ACC112 (cell line): ENCODE data around the gene IDUA.
A peak's percentile ranks its signal among the peaks of the same experiment; 100 is the strongest.
"Not testable (repeated sequence)": the region's sequence is repeated elsewhere in the genome, so short reads cannot be mapped to it uniquely, and the experiment has no call there.

Source experiments
- H2AFZ ChIP-seq: fragments of 200-600 bp; sonication (generic); one replicate; pipeline ENCODE4 v1.6.0; 2017; ENCODE audit warnings: antibody characterized with exemption, low read length; ENCODE audit not compliant: unreplicated experiment
- H3K27ac ChIP-seq: fragments of 200-600 bp; sonication (generic); 2 replicates; pipeline ENCODE4 v1.5.1; 2014; ENCODE audit warnings: low read depth, mild to moderate bottlenecking, antibody characterized with exemption, low read length, moderate library complexity
- H3K27me3 ChIP-seq: fragments of 200-600 bp; sonication (generic); 2 replicates; pipeline ENCODE4 v1.6.1; 2014; ENCODE audit warnings: mild to moderate bottlenecking, antibody characterized with exemption, low read length, moderate library complexity, mixed read lengths; ENCODE audit not compliant: insufficient read depth
- H3K36me3 ChIP-seq: fragments of 200-600 bp; sonication (generic); 2 replicates; pipeline ENCODE4 v1.6.1; 2016; ENCODE audit warnings: mild to moderate bottlenecking, antibody characterized with exemption, low read length, moderate library complexity, mixed read lengths; ENCODE audit not compliant: insufficient read depth
- H3K4me1 ChIP-seq: fragments of 200-600 bp; sonication (generic); one replicate; pipeline ENCODE4 v1.6.1; 2016; ENCODE audit warnings: low read length, mixed read lengths; ENCODE audit not compliant: insufficient read depth, unreplicated experiment, control insufficient read depth
- H3K4me3 ChIP-seq: fragments of 200-600 bp; sonication (generic); 2 replicates; pipeline ENCODE4 v1.5.1; 2014; ENCODE audit warnings: mild to moderate bottlenecking, low read depth, low read length
- H3K79me2 ChIP-seq: fragments of 200-600 bp; sonication (generic); one replicate; pipeline ENCODE4 v1.6.0; 2016; ENCODE audit warnings: low read length; ENCODE audit not compliant: control insufficient read depth, unreplicated experiment, insufficient read depth

The IDUA gene

DNA sequence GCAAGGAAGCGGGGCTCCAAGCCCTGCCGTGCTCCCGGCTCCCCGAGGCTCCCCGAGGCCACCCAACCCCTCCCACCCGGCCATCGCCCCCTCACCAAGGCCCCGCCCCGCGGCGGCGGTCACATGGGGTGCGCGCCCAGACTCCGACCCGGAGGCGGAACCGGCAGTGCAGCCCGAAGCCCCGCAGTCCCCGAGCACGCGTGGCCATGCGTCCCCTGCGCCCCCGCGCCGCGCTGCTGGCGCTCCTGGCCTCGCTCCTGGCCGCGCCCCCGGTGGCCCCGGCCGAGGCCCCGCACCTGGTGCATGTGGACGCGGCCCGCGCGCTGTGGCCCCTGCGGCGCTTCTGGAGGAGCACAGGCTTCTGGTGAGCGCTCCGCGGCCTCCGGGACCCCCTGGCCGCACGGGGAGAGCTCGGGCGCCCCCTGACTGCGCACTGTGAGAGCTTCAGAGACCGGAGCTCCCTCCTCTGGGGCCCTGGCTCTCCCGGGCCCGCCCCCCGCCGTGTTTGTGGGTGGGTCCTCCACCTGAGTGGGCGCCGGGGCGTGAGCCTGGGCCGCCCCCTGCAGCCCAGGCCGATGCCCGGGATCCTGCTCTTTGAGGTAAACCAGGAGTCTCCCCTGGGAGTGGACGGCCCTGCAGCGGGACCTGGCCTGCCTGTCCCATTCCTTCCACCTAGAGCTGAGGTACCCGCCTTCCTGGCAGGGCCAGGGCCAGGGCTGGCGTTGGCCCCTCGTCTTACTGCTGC, at the start of gene IDUA:
Gene IDUA (plus strand): TSS at position 166 of the 745 bp plus-strand sequence. CDS start 41 bp downstream, at position 207.
- H3K27me3 ChIP-seq, result no peaks in the 10 kb centered on the region
- H3K36me3 ChIP-seq, result no peaks in the 10 kb centered on the region
- H3K27ac ChIP-seq, result peak within 1 kb of the TSS; percentile 34
- peak within 1 kb of the TSS; percentile 90 for H3K4me3 ChIP-seq
- peaks cover 4% of the 10 kb centered on the region for H3K79me2 ChIP-seq
- peak within 1 kb of the TSS; percentile 96 for H2AFZ ChIP-seq
- peaks cover 19% of the 10 kb centered on the region for H3K4me1 ChIP-seq

DNA sequence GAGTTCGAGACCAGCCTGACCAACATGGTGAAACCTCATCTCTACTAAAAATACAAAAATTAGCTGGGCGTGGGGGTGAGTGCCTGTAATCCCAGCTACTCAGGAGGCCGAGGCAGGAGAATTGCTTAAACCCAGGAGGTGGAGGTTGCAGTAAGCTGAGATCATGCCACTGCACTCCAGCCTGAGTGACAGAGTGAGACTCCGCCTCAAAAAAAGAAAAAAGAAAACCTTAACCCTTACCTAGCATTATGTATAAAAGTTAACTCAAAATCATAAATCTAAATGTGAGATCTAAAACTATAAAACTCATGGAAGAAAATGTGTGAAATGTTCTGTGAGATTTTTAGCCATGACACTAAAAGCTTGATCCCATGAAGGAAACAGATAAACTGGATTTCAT, 47.3 kb upstream of the IDUA start:
- not testable (repeated sequence) for H3K27ac ChIP-seq, H3K27me3 ChIP-seq, H2AFZ ChIP-seq, H3K79me2 ChIP-seq, H3K4me1 ChIP-seq, H3K4me3 ChIP-seq, H3K36me3 ChIP-seq

DNA sequence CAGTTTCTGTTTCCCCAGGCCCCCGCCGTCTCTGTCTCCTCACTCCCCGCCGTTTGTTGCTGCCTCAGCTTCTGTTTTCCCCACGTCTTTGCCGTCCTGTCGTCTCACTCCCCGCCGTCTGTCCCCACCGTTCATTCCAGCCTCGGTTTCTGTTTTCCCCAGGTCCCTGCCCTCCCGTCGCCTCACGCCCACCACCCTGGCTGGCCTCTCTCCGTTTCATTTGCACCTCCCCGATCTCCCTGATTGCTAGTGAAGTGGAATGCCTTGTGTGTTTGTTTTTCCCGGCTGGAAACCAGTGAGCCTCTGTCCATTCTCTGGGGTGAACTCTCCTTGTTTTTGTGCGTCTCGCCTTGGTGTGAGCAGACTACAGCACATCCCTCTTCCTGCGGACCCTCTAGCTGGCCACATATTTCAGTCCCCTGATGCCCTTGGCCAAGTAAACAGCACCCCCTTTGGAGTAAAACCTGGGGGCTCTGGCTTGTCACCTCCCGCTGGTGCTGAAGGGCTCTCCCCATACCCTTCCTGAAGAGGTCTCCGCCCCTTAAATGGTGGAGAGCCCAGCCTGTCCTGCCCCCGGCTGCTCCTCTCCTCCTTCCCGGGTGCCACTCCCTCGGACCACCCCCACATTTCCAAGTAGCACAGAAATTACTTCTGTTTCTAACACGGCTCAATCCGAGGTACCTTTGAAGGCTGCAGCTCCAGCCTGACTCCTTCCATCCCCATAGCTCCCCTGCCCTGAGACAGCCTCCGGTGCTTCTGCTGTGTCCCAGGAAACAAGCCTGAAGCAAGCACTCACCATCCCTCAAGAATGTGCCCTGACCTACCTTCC, 41.4 kb upstream of the IDUA start:
- no peak overlapping the region for H3K27ac ChIP-seq
- no peaks in the 10 kb centered on the region for H3K79me2 ChIP-seq
- H2AFZ ChIP-seq, result no peak overlapping the region
- H3K36me3 ChIP-seq, result no peaks in the 10 kb centered on the region
- H3K27me3 ChIP-seq, result no peaks in the 10 kb centered on the region
- no peaks in the 10 kb centered on the region for H3K4me1 ChIP-seq
- H3K4me3 ChIP-seq, result no peak overlapping the region

DNA sequence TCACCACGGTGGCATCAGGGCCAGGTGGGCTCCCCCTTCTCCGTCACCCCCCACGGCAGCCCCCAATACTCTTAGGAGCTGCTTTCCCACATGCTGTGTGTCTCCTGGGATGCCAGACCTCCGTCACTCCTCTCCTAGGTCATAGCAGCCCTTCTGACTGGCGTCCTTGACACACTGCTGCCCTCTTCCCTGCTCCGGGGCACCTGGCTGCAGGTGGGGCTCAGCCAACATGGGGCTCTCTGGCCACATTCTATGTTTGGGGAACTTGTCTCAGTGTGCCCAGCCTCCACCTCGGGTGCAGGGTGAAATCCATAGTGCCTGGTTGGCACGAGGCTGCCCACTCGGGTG, 40.8 kb upstream of the IDUA start:
- H3K4me1 ChIP-seq, result no peaks in the 10 kb centered on the region
- H3K4me3 ChIP-seq, result no peak overlapping the region
- H3K27ac ChIP-seq, result no peak overlapping the region
- H3K79me2 ChIP-seq, result no peaks in the 10 kb centered on the region
- no peak overlapping the region for H2AFZ ChIP-seq
- H3K27me3 ChIP-seq, result no peaks in the 10 kb centered on the region
- no peaks in the 10 kb centered on the region for H3K36me3 ChIP-seq

DNA sequence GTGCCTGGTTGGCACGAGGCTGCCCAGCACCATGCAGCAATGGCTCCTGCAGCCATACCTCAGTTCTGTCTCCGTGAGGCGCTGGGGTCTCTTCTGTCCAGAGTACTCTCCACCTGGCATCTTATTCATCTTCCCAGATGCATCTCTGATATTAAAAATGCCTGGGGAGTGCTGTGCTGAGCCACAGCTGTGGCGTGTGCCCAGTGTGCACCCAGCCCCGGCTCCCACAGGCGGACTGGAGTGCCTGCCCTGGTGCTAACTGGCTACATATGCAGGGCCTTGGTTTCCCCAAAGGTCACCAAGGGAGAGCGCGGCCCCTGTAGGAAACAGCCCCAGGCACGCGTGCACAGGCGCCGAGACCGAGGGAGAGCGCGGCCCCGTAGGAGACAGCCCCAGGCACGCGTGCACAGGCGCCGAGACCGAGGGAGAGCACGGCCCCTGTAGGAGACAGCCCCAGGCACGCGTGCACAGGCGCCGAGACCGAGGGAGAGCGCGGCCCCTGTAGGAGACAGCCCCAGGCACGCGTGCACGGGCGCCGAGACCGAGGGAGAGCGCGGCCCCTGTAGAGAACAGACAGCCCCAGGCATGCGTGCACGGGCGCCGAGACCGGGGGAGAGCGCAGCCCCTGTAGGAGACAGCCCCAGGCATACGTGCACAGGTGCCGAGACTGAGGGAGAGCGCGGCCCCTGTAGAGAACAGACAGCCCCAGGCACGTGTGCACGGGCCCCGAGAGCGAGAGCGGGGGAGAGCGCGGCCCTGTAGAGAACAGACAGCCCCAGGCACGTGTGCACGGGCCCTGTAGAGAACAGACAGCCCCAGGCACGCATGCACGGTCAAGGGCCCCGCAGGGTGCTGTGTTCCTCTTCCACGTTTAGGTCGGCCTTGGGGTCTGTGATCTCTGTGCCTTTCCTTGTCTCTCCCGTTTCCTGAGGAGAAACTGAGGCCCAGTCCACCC, 40.0 kb upstream of the IDUA start:
- no peaks in the 10 kb centered on the region for H3K4me1 ChIP-seq
- H3K79me2 ChIP-seq, result no peaks in the 10 kb centered on the region
- no peaks in the 10 kb centered on the region for H3K27me3 ChIP-seq
- no peak overlapping the region for H3K4me3 ChIP-seq
- H2AFZ ChIP-seq, result no peak overlapping the region
- no peaks in the 10 kb centered on the region for H3K36me3 ChIP-seq
- no peak overlapping the region for H3K27ac ChIP-seq

DNA sequence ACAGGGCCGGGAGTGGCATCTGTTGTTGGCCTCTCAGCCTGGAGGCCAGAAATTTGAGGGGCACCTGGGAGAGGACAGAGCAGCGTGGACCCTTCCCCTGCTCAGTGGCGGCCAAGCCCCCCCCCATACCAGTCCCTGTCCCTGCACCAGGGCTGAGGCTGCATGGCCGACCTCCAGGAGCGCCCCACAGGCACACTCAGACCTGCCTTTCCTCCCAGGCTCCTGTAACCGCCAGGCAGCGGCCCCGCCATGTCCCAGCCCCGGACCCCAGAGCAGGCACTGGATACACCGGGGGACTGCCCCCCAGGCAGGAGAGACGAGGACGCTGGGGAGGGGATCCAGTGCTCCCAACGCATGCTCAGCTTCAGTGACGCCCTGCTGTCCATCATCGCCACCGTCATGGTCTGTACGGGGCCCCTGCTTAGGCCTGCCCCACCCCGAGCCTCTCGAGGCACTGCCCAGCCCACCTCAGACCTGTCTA, 39.3 kb upstream of the IDUA start:
- Histone ChIP-seq H2AFZ (no peak overlapping the region), H3K4me3 (no peak overlapping the region), H3K36me3 (no peaks in the 10 kb centered on the region)

DNA sequence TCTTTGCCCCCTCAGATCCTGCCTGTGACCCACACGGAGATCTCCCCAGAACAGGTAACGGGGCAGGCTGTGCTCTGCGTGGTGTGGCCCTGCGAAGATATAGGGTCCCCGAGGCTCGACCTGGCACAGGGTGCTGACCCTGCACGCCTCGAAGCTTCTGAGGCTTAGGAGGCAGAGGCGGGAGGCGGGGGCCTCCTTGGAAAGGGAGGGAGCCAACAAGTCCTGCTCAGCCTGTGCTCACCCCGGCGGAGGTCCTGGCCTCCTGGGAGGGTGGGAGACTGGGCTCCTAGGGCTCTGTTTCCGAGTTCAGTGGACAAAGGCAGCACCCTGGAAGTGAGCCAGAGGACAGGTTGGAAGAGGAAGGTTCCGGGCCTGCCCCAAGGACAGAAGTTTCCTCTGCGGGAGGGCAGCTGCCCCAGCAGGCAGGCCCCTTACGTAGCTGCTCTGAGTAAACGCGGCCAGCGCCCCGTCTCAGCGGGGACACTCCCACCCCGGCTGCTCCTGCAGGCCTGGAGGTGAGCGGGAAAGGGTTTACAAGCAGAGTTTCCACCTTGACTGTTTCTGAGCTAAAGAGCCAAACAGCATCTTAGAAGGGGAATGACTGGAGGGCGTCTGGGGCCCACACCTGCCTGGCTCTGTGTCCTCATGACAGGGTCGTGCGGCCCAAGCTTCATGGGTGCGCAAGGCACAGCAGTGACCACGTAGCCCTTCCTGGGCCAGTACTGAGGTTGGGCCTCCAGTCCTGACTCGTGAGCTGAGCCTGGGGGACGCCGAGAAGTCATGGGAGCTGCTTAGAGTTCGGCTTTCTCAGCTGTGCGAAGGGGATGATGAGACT, 38.5 kb upstream of the IDUA start:
- Histone ChIP-seq H3K27ac (no peak overlapping the region), H3K79me2 (no peaks in the 10 kb centered on the region), H3K27me3 (no peaks in the 10 kb centered on the region), H3K36me3 (no peaks in the 10 kb centered on the region), H3K4me3 (no peak overlapping the region), H2AFZ (no peak overlapping the region), H3K4me1 (no peaks in the 10 kb centered on the region)

More for the DNA sequence above, 39.3 kb upstream of the IDUA start:
- Histone ChIP-seq H3K4me1 (no peaks in the 10 kb centered on the region), H3K79me2 (no peaks in the 10 kb centered on the region), H3K27ac (no peak overlapping the region), H3K27me3 (no peaks in the 10 kb centered on the region)

DNA sequence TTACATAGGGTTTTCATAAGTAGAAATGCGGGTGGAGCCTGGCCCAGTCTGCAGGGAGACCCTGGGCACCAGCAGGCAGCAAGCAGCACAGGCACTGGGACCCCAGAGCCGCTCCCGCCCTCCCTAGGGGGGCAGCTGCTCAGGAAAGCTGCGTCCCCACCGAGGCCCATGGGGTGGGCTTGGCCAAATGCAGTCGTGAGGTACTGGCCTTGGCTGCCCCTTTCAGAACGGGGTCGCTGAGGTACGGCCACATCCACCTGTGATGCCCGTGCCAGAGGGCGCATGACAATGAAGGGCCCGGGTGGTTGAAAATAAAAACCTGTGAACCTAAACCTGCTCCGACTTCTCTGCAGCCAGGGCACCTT, 37.9 kb upstream of the IDUA start:
- no peak overlapping the region for H2AFZ ChIP-seq
- no peaks in the 10 kb centered on the region for H3K4me1 ChIP-seq
- no peak overlapping the region for H3K4me3 ChIP-seq
- no peak overlapping the region for H3K27ac ChIP-seq
- H3K79me2 ChIP-seq, result no peaks in the 10 kb centered on the region
- no peaks in the 10 kb centered on the region for H3K27me3 ChIP-seq
- no peaks in the 10 kb centered on the region for H3K36me3 ChIP-seq

DNA sequence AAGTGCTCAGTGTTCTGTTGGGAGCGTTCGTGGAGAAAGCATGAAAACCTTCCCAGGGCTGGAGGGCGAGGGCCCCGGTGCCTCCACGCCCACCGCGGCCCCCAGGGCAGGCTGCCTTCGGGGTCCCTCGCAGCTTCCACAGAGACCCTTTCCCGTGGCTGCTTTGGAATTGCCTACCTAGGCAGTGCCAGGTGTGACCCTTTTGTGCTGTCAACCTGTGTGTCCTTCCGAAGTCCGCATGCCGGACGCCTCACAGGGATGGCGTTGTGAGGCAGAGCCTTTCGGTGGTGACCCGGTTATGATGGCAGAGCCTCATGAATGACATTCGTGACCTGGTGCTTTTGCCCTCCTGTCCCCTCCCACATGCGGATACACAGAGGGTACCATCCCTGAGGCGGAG, 37.2 kb upstream of the IDUA start:
- Histone ChIP-seq H3K27me3 (no peaks in the 10 kb centered on the region), H3K27ac (no peak overlapping the region), H3K36me3 (no peaks in the 10 kb centered on the region), H3K4me1 (no peaks in the 10 kb centered on the region), H3K79me2 (no peaks in the 10 kb centered on the region), H3K4me3 (no peak overlapping the region), H2AFZ (no peak overlapping the region)
